WTC11 (cell line): Measurements from ENCODE around the gene WDR59. TPM values are rescaled to one million over a fixed set of nuclear protein-coding genes. Genes with fewer than 3 reads are reported as not detected.

Experiments
- ATAC-seq: fragments of 200-7000 bp; cut with Tn5 transposase; 2 replicates; pipeline ENCODE4 v1.10.0; 2021; ENCODE audit warnings: mild to moderate bottlenecking, moderate library complexity
- CTCF ChIA-PET: fragments of 300-600 bp; sonication (Branson Sonifier 250); formaldehyde crosslinking; loops from one replicate; lab custom pipeline; 2021; ENCODE audit warnings: antibody characterized with exemption; lab: Charles Lee
- POLR2A ChIA-PET: fragments of 350-600 bp; sonication (Branson Sonifier 250); formaldehyde crosslinking; loops from one replicate; lab custom pipeline; 2021; ENCODE audit warnings: antibody characterized with exemption; lab: Charles Lee
- DNase-seq: peaks from one replicate; pipeline ENCODE4 v3.0.0; 2021; ENCODE audit warnings: low spot score
- H3K27ac Mint-ChIP-seq: 2 replicates; pipeline ENCODE4 v1.8.0; 2021; ENCODE audit warnings: mixed read lengths
- H3K27me3 Mint-ChIP-seq: 2 replicates; pipeline ENCODE4 v1.8.0; 2021; ENCODE audit warnings: low read depth, mild to moderate bottlenecking, moderate library complexity, mixed read lengths
- H3K36me3 Mint-ChIP-seq: 2 replicates; pipeline ENCODE4 v1.8.0; 2021; ENCODE audit warnings: mixed read lengths
- H3K4me1 Mint-ChIP-seq: 2 replicates; pipeline ENCODE4 v1.8.0; 2022; ENCODE audit warnings: mixed read lengths
- H3K4me3 Mint-ChIP-seq: 2 replicates; pipeline ENCODE4 v1.8.0; 2021; ENCODE audit warnings: mild to moderate bottlenecking, moderate library complexity, mixed read lengths
- H3K9me3 Mint-ChIP-seq: 2 replicates; pipeline ENCODE4 v1.8.0; 2021; ENCODE audit warnings: mixed read lengths
- AFF4 ChIP-seq: sonication (generic); formaldehyde crosslinking; IDR thresholded peaks from 2 replicates; pipeline ENCODE4 v1.8.1; 2023; ENCODE audit warnings: mild to moderate bottlenecking, missing genetic modification reagents, borderline replicate concordance
- CREM ChIP-seq: sonication (generic); formaldehyde crosslinking; IDR thresholded peaks from 2 replicates; pipeline ENCODE4 v1.8.1; 2022; ENCODE audit warnings: mild to moderate bottlenecking, missing genetic modification reagents, moderate library complexity
- HMGXB4 ChIP-seq: sonication (generic); formaldehyde crosslinking; IDR thresholded peaks from 2 replicates; pipeline ENCODE4 v1.8.1; 2023; ENCODE audit warnings: mild to moderate bottlenecking, moderate library complexity, missing genetic modification reagents
- KAT7 ChIP-seq: sonication (generic); formaldehyde crosslinking; IDR thresholded peaks from 2 replicates; pipeline ENCODE4 v1.8.1; 2023; ENCODE audit warnings: missing genetic modification reagents, mild to moderate bottlenecking, borderline replicate concordance
- NR2C2 ChIP-seq: sonication (generic); formaldehyde crosslinking; IDR thresholded peaks from 2 replicates; pipeline ENCODE4 v1.8.0; 2022; ENCODE audit warnings: mild to moderate bottlenecking, missing genetic modification reagents
- USF1 ChIP-seq: sonication (generic); formaldehyde crosslinking; IDR thresholded peaks from 2 replicates; pipeline ENCODE4 v1.8.0; 2022; ENCODE audit warnings: mild to moderate bottlenecking, missing genetic modification reagents
- ZNF425 ChIP-seq: fragments of 250-450 bp; sonication (Bioruptor Pico); conservative IDR thresholded peaks from 2 replicates; pipeline ENCODE4 v1.9.0; 2021; ENCODE audit warnings: mild to moderate bottlenecking
- ZNF532 ChIP-seq: fragments of 250-450 bp; sonication (Bioruptor Pico); IDR thresholded peaks from 2 replicates; pipeline ENCODE4 v1.9.0; 2021; ENCODE audit warnings: mild to moderate bottlenecking, borderline replicate concordance
- total RNA-seq: library from RNA; stranded (reverse); gene quantifications from 3 replicates; pipeline ENCODE4 v1.2.3, GENCODE V29; 2021

Gene WDR59
- total RNA-seq, 1 experiment from 2014 or later, result 100 TPM

- no peaks in the 10 kb centered on the region for H3K9me3 Mint-ChIP-seq
- no peak overlapping the region for H3K4me3 Mint-ChIP-seq
- H3K36me3 Mint-ChIP-seq, result no peaks in the 10 kb centered on the region
- peaks cover 3% of the 10 kb centered on the region; the same call in 1 of the 2 replicates for H3K27me3 Mint-ChIP-seq
- no peak for ATAC-seq
- no peak overlapping the region for H3K27ac Mint-ChIP-seq
- no peak for TF ChIP-seq ZNF532
- TF ChIP-seq, all 79 proteins: peak for 0
- no peak for DNase-seq
- ChIA-PET POLR2A (no interaction called here), CTCF (interaction anchor here (1.1 to 2.6 kb wide), 2 partner anchors 10 to 39 kb away, joined by 4 to 12 read pairs; no protein-coding TSS in a partner anchor)
- H3K4me1 Mint-ChIP-seq, result peaks cover 13% of the 10 kb centered on the region
Observed at GRCh38 chr16:74852500-74852875, 132.4 kb downstream of the WDR59 start.

- DNase-seq (no peak), ATAC-seq (no peak)
- peaks cover 3% of the 10 kb centered on the region; the same call in 1 of the 2 replicates for H3K27me3 Mint-ChIP-seq
- ChIA-PET CTCF (no interaction called here), POLR2A (no interaction called here)
- H3K4me1 Mint-ChIP-seq, result peaks cover 13% of the 10 kb centered on the region
- no peak overlapping the region for H3K4me3 Mint-ChIP-seq
- H3K9me3 Mint-ChIP-seq, result no peaks in the 10 kb centered on the region
- no peaks in the 10 kb centered on the region for H3K36me3 Mint-ChIP-seq
- no peak overlapping the region for H3K27ac Mint-ChIP-seq
- TF ChIP-seq AFF4 (CRISPR knock-in tag), result no peak
- no peak for TF ChIP-seq CREM
- no peak for TF ChIP-seq KAT7 (CRISPR knock-in tag)
- TF ChIP-seq USF1 (CRISPR knock-in tag), result no peak
Observed at GRCh38 chr16:74850027-74850426, 134.9 kb downstream of the WDR59 start.

GRCh38 chr16:74847202-74847601, 137.7 kb downstream of the WDR59 start:
- Mint-ChIP-seq H3K27ac (no peak overlapping the region), H3K27me3 (peaks cover 3% of the 10 kb centered on the region; the same call in 1 of the 2 replicates), H3K4me1 (peaks cover 13% of the 10 kb centered on the region), H3K4me3 (no peak overlapping the region), H3K36me3 (no peaks in the 10 kb centered on the region), H3K9me3 (no peaks in the 10 kb centered on the region)
- ChIA-PET CTCF (interaction anchor here (1.7 kb wide), 1 partner anchor 16 kb away, joined by 6 read pairs; no protein-coding TSS in a partner anchor), POLR2A (no interaction called here)
- DNase-seq (no peak), ATAC-seq (no peak)
- TF ChIP-seq HMGXB4 (CRISPR knock-in tag), result no peak
- no peak for TF ChIP-seq NR2C2
- no peak for TF ChIP-seq ZNF425 (CRISPR knock-in tag)
